KMS-11 (cell line): ENCODE measurements around the gene CSRP3.

Experiments used
- H2AFZ ChIP-seq: fragments of 200-600 bp; sonication (generic); 2 replicates; pipeline ENCODE4 v1.6.1; 2016; ENCODE audit warnings: antibody characterized with exemption, mixed run types, low read depth
- H3K27ac ChIP-seq: fragments of 200-600 bp; sonication (generic); 2 replicates; pipeline ENCODE4 v1.6.1; 2016; ENCODE audit warnings: mild to moderate bottlenecking, mixed run types
- H3K27me3 ChIP-seq: fragments of 200-600 bp; sonication (generic); 2 replicates; pipeline ENCODE4 v1.6.1; 2017; ENCODE audit warnings: mild to moderate bottlenecking, low read depth, mixed run types, moderate library complexity; ENCODE audit not compliant: insufficient read depth
- H3K36me3 ChIP-seq: fragments of 200-600 bp; sonication (generic); 2 replicates; pipeline ENCODE4 v1.6.1; 2017; ENCODE audit warnings: mild to moderate bottlenecking, mixed run types; ENCODE audit not compliant: insufficient read depth
- H3K4me1 ChIP-seq: fragments of 200-600 bp; sonication (generic); 2 replicates; pipeline ENCODE4 v1.6.1; 2016; ENCODE audit warnings: mild to moderate bottlenecking, low read depth, mixed run types; ENCODE audit not compliant: poor library complexity, severe bottlenecking
- H3K4me2 ChIP-seq: fragments of 200-600 bp; sonication (generic); 2 replicates; pipeline ENCODE4 v1.7.0; 2016; ENCODE audit warnings: mild to moderate bottlenecking, mixed run types
- H3K4me3 ChIP-seq: fragments of 200-600 bp; sonication (generic); IDR thresholded peaks from 2 replicates; pipeline ENCODE4 v1.6.1; 2017; ENCODE audit warnings: low read depth, low read length, mixed read lengths; ENCODE audit not compliant: insufficient read depth
- H3K79me2 ChIP-seq: fragments of 200-600 bp; sonication (generic); 2 replicates; pipeline ENCODE4 v1.6.1; 2016; ENCODE audit warnings: low read depth, mixed run types; ENCODE audit not compliant: insufficient read depth
- H3K9ac ChIP-seq: fragments of 200-600 bp; sonication (generic); 2 replicates; pipeline ENCODE4 v1.6.1; 2016; ENCODE audit warnings: mild to moderate bottlenecking, mixed run types
- H4K20me1 ChIP-seq: fragments of 200-600 bp; sonication (generic); 2 replicates; pipeline ENCODE4 v1.6.1; 2016; ENCODE audit warnings: mild to moderate bottlenecking, mixed run types; ENCODE audit not compliant: insufficient read depth
- CTCF ChIP-seq: fragments of 200-600 bp; sonication (generic); conservative IDR thresholded peaks from 2 replicates; pipeline ENCODE4 v1.6.1; 2017; ENCODE audit warnings: low read depth, mild to moderate bottlenecking, antibody characterized with exemption, low read length, moderate library complexity, mixed read lengths

The CSRP3 gene

GRCh38 chr11:19164230-19164855, 37.4 kb downstream of the CSRP3 start:
- no peak overlapping the region for H3K27ac ChIP-seq

GRCh38 chr11:19163617-19164016, 38.2 kb downstream of the CSRP3 start:
- Histone ChIP-seq H3K36me3 (no peaks in the 10 kb centered on the region), H2AFZ (no peak overlapping the region), H3K27ac (no peak overlapping the region), H3K27me3 (no peaks in the 10 kb centered on the region), H3K4me2 (no peak overlapping the region), H4K20me1 (no peaks in the 10 kb centered on the region), H3K79me2 (no peaks in the 10 kb centered on the region), H3K9ac (no peak overlapping the region), H3K4me3 (no peak overlapping the region), H3K4me1 (peaks cover 12% of the 10 kb centered on the region)
- no peak for TF ChIP-seq CTCF

More at GRCh38 chr11:19164230-19164855, 37.4 kb downstream of the CSRP3 start:
- Histone ChIP-seq H3K9ac (no peak overlapping the region), H3K4me1 (peaks cover 12% of the 10 kb centered on the region), H4K20me1 (no peaks in the 10 kb centered on the region), H3K4me3 (no peak overlapping the region), H3K4me2 (no peak overlapping the region), H3K27me3 (no peaks in the 10 kb centered on the region), H2AFZ (no peak overlapping the region), H3K36me3 (no peaks in the 10 kb centered on the region), H3K79me2 (no peaks in the 10 kb centered on the region)
- TF ChIP-seq CTCF = no peak

- Histone ChIP-seq H3K4me3 (no peak overlapping the region), H2AFZ (no peak overlapping the region), H3K4me2 (no peak overlapping the region; the same call in 1 of the 2 replicates), H3K4me1 (peaks cover 12% of the 10 kb centered on the region), H3K79me2 (no peaks in the 10 kb centered on the region), H4K20me1 (no peaks in the 10 kb centered on the region), H3K36me3 (no peaks in the 10 kb centered on the region), H3K9ac (no peak overlapping the region), H3K27me3 (no peaks in the 10 kb centered on the region), H3K27ac (no peak overlapping the region)
- no peak for TF ChIP-seq CTCF
Measured at GRCh38 chr11:19162951-19163505, 38.8 kb downstream of the CSRP3 start.

GRCh38 chr11:19161651-19162050, 40.1 kb downstream of the CSRP3 start:
- H3K27ac ChIP-seq = no peak overlapping the region
- H2AFZ ChIP-seq = no peak overlapping the region
- no peaks in the 10 kb centered on the region for H3K36me3 ChIP-seq
- H3K4me1 ChIP-seq = peaks cover 12% of the 10 kb centered on the region
- no peak overlapping the region for H3K9ac ChIP-seq
- no peak overlapping the region for H3K4me2 ChIP-seq
- no peak for TF ChIP-seq CTCF
- H3K27me3 ChIP-seq = no peaks in the 10 kb centered on the region
- no peak overlapping the region for H3K4me3 ChIP-seq
- no peaks in the 10 kb centered on the region for H3K79me2 ChIP-seq
- H4K20me1 ChIP-seq = no peaks in the 10 kb centered on the region
